HG03103 (cell line): ENCODE data around the gene BCL2.

Experiments
- ATAC-seq: cut with Tn5 transposase; IDR thresholded peaks from one replicate; pipeline ENCODE4 v1.9.1; 2021; ENCODE audit warnings: low read depth; ENCODE audit not compliant: unreplicated experiment

Gene BCL2

GRCh38 chr18:63130176-63130575 is 189.4 kb downstream of the BCL2 start:
- ATAC-seq = no peak

- no peak for ATAC-seq
These were observed 191.2 kb downstream of the BCL2 start for GRCh38 chr18:63128237-63128974.

GRCh38 chr18:63126134-63127069 is 193.2 kb downstream of the BCL2 start:
- ATAC-seq = no peak

GRCh38 chr18:63120620-63121019 is 198.9 kb downstream of the BCL2 start:
- ATAC-seq = no peak

GRCh38 chr18:63119647-63120046 is 199.9 kb downstream of the BCL2 start:
- ATAC-seq = no peak

GRCh38 chr18:63113899-63114565 is 205.5 kb downstream of the BCL2 start:
- ATAC-seq = no peak

GRCh38 chr18:63112706-63113105 is 206.9 kb downstream of the BCL2 start:
- no peak for ATAC-seq

- no peak for ATAC-seq
These were observed 207.7 kb downstream of the BCL2 start for GRCh38 chr18:63111671-63112402.

GRCh38 chr18:63109802-63110201 is 209.8 kb downstream of the BCL2 start:
- ATAC-seq = no peak

- ATAC-seq = no peak
These were observed 210.5 kb downstream of the BCL2 start for GRCh38 chr18:63109022-63109421.

- ATAC-seq = no peak
These were observed 211.6 kb downstream of the BCL2 start for GRCh38 chr18:63107931-63108330.

GRCh38 chr18:63107171-63107845 is 212.3 kb downstream of the BCL2 start:
- ATAC-seq = peak; percentile 38

- ATAC-seq = peak; percentile 24
These were observed 212.8 kb downstream of the BCL2 start for GRCh38 chr18:63106727-63107126.

- peak; percentile 39 for ATAC-seq
These were observed 213.8 kb downstream of the BCL2 start for GRCh38 chr18:63105636-63106316.

GRCh38 chr18:63104868-63105267 is 214.7 kb downstream of the BCL2 start:
- no peak for ATAC-seq

GRCh38 chr18:63102941-63103744 is 216.4 kb downstream of the BCL2 start:
- no peak for ATAC-seq

- no peak for ATAC-seq
These were observed 218.9 kb downstream of the BCL2 start for GRCh38 chr18:63100630-63101055.

GRCh38 chr18:63099848-63100629 is 219.5 kb downstream of the BCL2 start:
- no peak for ATAC-seq
